Chondrocyte (in vitro differentiated cells): ENCODE measurements around the gene RREB1. TPM values are rescaled to one million over a fixed set of nuclear protein-coding genes. Genes with fewer than 3 reads are reported as not detected.

Experiments
- DNase-seq: peaks from one replicate; pipeline ENCODE4 v3.0.0; 2021; ENCODE audit warnings: mixed read lengths, low spot score
- H3K27ac Mint-ChIP-seq: one replicate; pipeline ENCODE4 v1.8.0; 2021; ENCODE audit warnings: mild to moderate bottlenecking, moderate library complexity, mixed read lengths; ENCODE audit not compliant: unreplicated experiment
- H3K27me3 Mint-ChIP-seq: 2 replicates; pipeline ENCODE4 v1.8.0; 2021; ENCODE audit warnings: low read depth, mixed read lengths
- H3K36me3 Mint-ChIP-seq: 2 replicates; pipeline ENCODE4 v1.8.0; 2021; ENCODE audit warnings: low read depth, mixed read lengths
- H3K4me1 Mint-ChIP-seq: 2 replicates; pipeline ENCODE4 v1.8.0; 2021; ENCODE audit warnings: low read depth, mild to moderate bottlenecking, mixed read lengths
- H3K4me3 Mint-ChIP-seq: one replicate; pipeline ENCODE4 v1.8.0; 2021; ENCODE audit warnings: mild to moderate bottlenecking, moderate library complexity, mixed read lengths; ENCODE audit not compliant: unreplicated experiment
- H3K9me3 Mint-ChIP-seq: 2 replicates; pipeline ENCODE4 v1.8.0; 2021; ENCODE audit warnings: low read depth, mixed read lengths
- CTCF ChIP-seq: fragments of 200-600 bp; sonication (generic); IDR thresholded peaks from 2 replicates; pipeline ENCODE4 v1.5.0; 2021; ENCODE audit warnings: antibody characterized with exemption, mild to moderate bottlenecking, moderate library complexity
- total RNA-seq: library from RNA; stranded (reverse); gene quantifications from 3 replicates; pipeline ENCODE4 v1.2.1, GENCODE V29; 2021

The RREB1 gene
- total RNA-seq, 1 donor from 2014 or later, result 28.4 TPM

GRCh38 chr6:7235712-7236305 lies 128.0 kb downstream of the RREB1 start:
- Mint-ChIP-seq H3K27ac (peak overlapping the region; percentile 49), H3K36me3 (peaks cover 19% of the 10 kb centered on the region), H3K4me3 (no peak overlapping the region), H3K4me1 (peaks cover 6% of the 10 kb centered on the region), H3K9me3 (no peaks in the 10 kb centered on the region), H3K27me3 (no peaks in the 10 kb centered on the region)
- DNase-seq, result peak; percentile 37
- TF ChIP-seq CTCF, result no peak

- no peak for TF ChIP-seq CTCF
- Mint-ChIP-seq H3K27me3 (no peaks in the 10 kb centered on the region), H3K36me3 (peaks cover 18% of the 10 kb centered on the region), H3K4me1 (peaks cover 12% of the 10 kb centered on the region), H3K27ac (peak overlapping the region; percentile 38), H3K9me3 (no peaks in the 10 kb centered on the region), H3K4me3 (no peak overlapping the region)
- peak; percentile 29 for DNase-seq
Observed at GRCh38 chr6:7236306-7237209, 128.8 kb downstream of the RREB1 start.

GRCh38 chr6:7237653-7238188 lies 130.0 kb downstream of the RREB1 start:
- Mint-ChIP-seq H3K4me3 (no peak overlapping the region), H3K9me3 (no peaks in the 10 kb centered on the region), H3K27me3 (no peaks in the 10 kb centered on the region), H3K4me1 (peaks cover 19% of the 10 kb centered on the region), H3K36me3 (peaks cover 12% of the 10 kb centered on the region), H3K27ac (no peak overlapping the region)
- no peak for TF ChIP-seq CTCF
- DNase-seq, result no peak

- TF ChIP-seq CTCF, result no peak
- H3K4me1 Mint-ChIP-seq, result peaks cover 27% of the 10 kb centered on the region
- H3K27me3 Mint-ChIP-seq, result no peaks in the 10 kb centered on the region
- H3K27ac Mint-ChIP-seq, result no peak overlapping the region
- H3K9me3 Mint-ChIP-seq, result no peaks in the 10 kb centered on the region
- H3K36me3 Mint-ChIP-seq, result peaks cover 12% of the 10 kb centered on the region
- no peak overlapping the region for H3K4me3 Mint-ChIP-seq
- DNase-seq, result no peak
Observed at GRCh38 chr6:7238526-7238899, 130.8 kb downstream of the RREB1 start.

GRCh38 chr6:7238900-7239589 lies 131.3 kb downstream of the RREB1 start:
- Mint-ChIP-seq H3K36me3 (peaks cover 8% of the 10 kb centered on the region), H3K9me3 (no peaks in the 10 kb centered on the region), H3K27me3 (no peaks in the 10 kb centered on the region), H3K27ac (peak overlapping the region; percentile 43), H3K4me1 (peaks cover 31% of the 10 kb centered on the region), H3K4me3 (no peak overlapping the region)
- no peak for DNase-seq
- peak; percentile 81 for TF ChIP-seq CTCF
